ENCODE results near the gene IFNAR2.
"Not testable (repeated sequence)": the region's sequence is repeated elsewhere in the genome, so short reads cannot be mapped to it uniquely, and the experiment has no call there.

Gene IFNAR2

GRCh38 chr21:33244779-33245105, 15.0 kb downstream of the IFNAR2 start:
- peak in 2 of 4 experiments; percentile 32 to 49 for DNase-seq

DNA sequence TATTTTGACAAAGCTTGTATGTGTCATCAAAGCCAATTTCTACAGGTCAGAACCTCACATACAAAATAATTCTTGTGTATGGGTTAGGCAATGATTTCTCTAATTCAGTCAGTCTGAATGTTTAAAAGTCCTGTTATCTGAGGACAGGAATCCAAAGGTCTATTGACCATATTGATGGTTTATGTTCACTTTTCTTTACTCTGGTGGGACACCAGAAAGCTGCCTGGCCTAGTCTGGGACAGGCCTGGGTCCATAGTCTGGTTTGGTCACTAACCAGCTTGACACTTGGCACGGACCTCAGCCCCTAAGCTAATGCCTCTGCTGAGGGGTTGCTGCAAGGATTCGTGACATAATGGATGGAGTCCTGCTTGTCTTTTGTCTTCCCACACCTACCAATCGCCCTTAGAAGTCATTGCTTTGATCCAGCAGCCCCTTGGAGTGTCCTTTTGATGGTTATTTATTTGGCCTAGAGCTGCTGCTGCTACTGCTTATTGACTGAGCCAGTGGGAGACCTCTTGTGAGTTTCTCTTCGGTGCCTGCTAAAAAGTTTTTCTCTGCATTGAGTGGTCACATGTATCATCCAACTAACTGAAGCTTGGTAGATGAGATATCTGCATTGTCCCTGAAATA, 15.7 kb downstream of the IFNAR2 start:
- DNase-seq = no peak

GRCh38 chr21:33246506-33246905, 16.8 kb downstream of the IFNAR2 start:
- peak in 1 of 4 experiments; percentile 59 for DNase-seq

DNA sequence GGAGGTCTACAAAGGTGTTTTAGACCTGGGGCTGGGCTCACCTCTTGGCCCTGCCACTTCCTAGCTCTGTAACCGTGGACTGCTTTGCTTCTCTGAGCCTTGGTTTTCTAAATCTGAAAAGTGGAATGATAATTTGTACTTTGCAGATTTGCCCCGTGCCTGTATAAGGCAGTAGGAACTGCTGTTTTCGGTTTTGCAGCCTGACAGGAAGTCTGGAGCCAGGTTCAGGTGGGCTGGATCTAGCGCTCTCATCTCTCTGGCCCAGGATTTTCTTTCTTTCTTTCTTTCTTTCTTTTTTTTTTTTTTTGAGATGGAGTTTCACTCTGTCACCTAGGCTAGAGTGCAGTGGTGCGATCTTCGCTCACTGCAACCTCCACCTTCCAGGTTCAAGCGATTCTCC, 17.2 kb downstream of the IFNAR2 start:
- DNase-seq = no peak

GRCh38 chr21:33247599-33247998, 17.9 kb downstream of the IFNAR2 start:
- DNase-seq = peak; percentile 29 to 74 (median 62)

GRCh38 chr21:33249331-33250002, 19.7 kb downstream of the IFNAR2 start:
- DNase-seq = no peak

DNA sequence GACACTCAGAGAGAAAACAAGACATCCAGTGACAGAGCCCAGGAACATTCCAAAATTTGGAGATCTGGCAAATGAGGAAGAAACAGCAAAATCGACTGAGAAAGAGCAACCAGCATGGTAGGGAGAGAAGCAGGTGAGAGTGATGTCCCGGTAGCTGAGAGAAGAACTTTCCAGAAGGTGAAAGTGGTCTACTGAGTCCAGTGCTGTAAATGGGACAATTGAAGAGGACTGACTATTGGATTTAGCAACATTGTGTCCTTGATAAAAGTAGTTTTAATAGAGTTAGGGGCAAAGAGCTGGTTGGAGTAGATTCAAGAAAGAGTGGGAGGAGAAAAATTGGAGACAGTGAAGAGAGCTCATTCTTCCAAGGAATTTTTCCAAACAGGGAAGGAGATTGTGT, 21.4 kb downstream of the IFNAR2 start:
- no peak for DNase-seq

DNA sequence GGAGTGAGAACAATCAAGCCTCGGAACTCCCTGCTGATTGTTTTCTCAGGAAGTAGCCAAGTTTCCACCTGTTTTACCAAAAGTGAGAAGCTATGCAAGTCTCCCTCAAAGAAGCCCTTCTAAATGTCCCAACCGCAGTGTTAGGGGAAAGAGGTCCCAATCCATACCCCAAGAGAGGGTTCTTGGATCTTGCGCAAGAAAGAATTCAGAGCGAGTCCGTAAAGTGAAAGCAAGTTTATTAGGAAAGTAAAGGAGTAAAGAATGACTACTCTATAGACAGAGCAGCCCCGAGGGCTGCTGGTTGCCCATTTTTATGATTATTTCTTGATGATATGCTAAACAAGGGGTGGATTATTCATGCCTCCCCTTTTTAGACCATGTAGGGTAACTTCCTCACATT, 23.6 kb downstream of the IFNAR2 start:
- DNase-seq = not testable (repeated sequence)

DNA sequence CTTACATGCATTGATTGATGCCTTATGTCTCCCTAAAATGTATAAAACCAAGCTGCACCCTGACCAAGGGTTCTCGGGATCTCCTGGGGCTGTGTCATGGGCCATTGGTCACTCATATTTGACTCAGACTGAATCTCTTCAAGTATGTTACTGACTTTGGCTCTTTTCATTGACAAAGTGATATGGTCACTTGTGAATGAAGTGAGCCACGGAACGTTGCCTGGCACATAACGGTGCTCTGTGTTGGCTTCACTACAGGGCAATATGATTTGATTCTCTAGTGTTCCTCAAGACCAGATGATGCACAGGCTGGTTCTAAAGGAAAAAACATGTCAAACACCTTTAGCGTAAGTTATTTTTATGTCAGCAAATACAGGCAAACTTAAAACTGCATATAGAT, 25.0 kb downstream of the IFNAR2 start:
- no peak for DNase-seq

GRCh38 chr21:33255404-33255803, 25.7 kb downstream of the IFNAR2 start:
- no peak for DNase-seq

DNA sequence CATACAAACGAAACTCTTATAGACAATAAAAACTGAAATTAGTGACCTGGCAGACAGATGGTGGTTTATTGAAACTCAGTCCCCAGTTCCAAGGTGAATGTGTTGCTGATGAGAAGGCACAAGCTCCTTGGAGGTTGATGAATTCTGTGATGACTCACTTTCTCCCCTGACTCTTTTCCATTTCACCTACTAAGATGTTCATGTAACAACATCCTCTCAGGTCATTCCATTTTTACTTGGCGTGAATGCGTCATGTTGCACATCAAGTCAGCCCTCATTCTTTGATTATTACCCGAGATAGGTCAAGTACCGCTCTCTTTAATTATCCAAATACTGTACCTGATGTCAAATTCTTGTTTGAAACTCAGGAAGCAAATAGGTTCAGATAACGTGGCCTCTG, 26.3 kb downstream of the IFNAR2 start:
- no peak for DNase-seq

- peak in 1 of 4 experiments; percentile 29 for DNase-seq
Measured at GRCh38 chr21:33257094-33257803, 27.5 kb downstream of the IFNAR2 start.

DNA sequence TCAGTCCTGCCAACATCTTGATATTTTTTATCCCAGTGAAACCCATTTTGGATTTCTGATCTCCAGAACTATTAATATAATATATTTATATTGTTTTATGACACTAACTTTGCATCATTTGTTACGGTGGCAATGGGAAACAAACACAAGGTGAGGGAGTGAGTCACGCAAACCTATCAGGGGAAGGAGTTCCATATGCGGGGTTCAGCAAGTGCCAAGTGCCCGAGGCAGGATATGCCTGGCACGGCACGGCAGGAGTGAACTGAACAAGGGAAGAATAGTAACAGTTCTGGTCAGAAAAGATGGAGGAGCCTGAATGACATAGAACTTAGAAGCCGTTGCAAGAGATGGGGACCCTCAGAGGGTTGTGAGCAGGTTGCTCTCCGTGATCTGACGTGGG, 28.7 kb downstream of the IFNAR2 start:
- DNase-seq = no peak

- peak in 2 of 4 experiments; percentile 42 to 46 for DNase-seq
Measured at GRCh38 chr21:33259428-33259827, 29.7 kb downstream of the IFNAR2 start.

- DNase-seq = peak; percentile 60 to 76 (median 70)
Measured at GRCh38 chr21:33259995-33260394, 30.3 kb downstream of the IFNAR2 start.

DNA sequence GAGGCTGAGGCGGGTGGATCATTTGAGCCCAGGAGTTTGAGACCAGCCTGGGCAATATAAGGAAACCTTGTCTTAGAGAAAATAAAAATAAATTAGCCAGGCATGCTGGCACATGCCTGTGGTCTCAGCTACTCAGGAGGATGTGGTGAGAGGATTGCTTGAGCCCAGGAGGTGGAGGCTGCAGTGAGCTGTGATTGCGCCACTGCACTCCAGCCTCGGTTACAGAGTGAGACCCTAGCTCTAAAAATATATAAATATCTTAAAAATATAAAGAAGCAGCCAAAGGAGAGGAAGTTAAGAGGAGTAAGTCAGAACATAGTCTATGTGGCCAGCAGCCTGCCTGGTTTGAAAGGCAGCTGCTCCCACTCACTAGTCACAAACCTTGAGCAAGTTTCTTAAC, 31.9 kb downstream of the IFNAR2 start:
- peak; percentile 54 to 83 (median 76) for DNase-seq

GRCh38 chr21:33262921-33263320, 33.2 kb downstream of the IFNAR2 start:
- no peak for DNase-seq

GRCh38 chr21:33264561-33264960, 34.8 kb downstream of the IFNAR2 start:
- no peak for DNase-seq

GRCh38 chr21:33265664-33266049, 35.9 kb downstream of the IFNAR2 start:
- DNase-seq = peak; percentile 94 to 99 (median 96)

DNA sequence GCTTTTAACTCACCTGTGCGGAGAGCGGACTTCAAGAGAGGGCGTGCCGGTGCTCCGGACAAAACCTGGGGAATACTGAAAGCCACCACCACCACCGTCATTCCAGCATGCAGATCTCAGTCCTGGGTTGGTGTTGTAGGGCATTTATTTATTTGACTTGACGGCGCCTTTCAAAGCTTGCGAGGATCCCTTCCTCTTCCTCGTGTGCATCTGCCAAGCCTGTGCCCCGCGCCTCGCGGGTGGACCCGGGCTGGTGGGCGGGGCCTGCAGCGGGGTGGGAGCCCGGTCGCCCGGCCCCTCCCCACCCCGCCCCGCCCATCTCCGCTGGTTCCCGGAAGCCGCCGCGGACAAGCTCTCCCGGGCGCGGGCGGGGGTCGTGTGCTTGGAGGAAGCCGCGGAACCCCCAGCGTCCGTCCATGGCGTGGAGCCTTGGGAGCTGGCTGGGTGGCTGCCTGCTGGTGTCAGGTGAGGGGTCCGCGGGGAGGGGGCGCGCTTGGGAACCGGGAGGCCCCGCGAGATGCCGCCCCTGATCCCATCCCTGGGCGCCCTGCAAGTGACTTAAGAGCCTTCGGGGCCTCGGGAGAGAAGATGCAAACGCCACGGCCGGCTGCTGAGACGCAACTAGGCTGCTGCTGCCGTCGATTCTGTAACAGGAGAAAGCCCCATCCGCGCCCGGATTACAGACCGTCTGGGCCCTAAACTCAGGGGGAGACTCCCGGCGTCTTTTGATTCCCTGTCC, 36.5 kb downstream of the IFNAR2 start, which contains the start of gene IL10RB:
Gene IL10RB, plus strand, starts transcription at position 318 of the 739 bp plus-strand sequence. Its CDS starts 99 bp downstream, at position 417.
- peak; percentile 92 to 98 (median 95) for DNase-seq

DNA sequence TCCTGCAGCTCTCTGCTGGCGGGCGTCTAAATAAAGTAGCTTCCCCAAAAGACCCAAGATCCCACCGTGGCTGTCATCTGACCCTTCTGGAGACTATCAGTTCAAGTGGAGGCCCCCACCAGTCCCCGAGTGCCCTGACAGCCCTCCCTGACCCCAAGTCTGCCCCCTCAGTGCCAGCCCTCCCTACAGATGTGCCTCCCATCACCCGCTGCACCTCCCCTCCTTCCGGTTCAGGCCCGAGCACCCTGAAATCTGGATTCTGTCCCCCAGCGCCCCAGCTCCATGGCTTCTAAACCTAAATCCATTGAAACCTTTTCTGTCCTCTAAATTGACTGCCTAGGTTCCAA, 37.0 kb downstream of the IFNAR2 start:
- peak; percentile 51 to 69 (median 63) for DNase-seq

DNA sequence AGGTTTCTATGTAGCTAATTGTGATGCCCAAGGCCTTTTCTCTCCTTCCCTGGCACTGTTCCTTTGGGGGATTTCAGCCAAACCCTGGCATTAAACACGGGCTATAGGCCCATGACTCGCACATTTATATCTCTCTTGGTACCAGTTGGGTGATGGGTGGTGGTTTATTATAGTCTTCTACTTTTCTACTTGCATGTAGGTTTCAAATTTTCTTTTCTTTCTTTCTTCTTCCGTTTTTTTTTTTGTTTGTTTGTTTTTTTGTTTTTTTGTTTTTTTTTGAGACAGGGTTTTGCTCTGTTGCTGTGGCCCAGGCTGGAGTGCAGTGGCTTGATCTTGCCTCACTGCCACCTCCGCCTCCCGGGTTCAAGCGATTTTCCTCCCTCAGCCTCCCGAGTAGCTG, 37.5 kb downstream of the IFNAR2 start:
- peak in 2 of 4 experiments; percentile 23 to 27 for DNase-seq

DNA sequence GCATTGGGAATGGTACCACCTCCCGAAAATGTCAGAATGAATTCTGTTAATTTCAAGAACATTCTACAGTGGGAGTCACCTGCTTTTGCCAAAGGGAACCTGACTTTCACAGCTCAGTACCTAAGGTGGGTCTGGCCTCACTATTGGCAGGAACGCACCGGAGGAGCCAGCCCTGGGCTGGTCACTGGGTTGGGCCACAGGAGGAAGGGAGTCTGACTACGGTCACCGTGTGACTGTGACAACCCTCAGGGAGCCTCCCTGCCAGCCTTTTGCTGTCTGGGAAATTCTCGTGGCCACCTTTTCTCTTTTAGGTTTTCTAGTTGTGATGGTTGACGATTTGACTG, 38.6 kb downstream of the IFNAR2 start:
- DNase-seq = peak in 3 of 4 experiments; percentile 41 to 63 (median 47)

Data from suppressor macrophage (primary cell).